Coronary artery (tissue), 2 donors: ENCODE results near the gene UAP1L1.

ENCODE experiments used
- DNase-seq: peaks from one replicate; pipeline ENCODE4 v3.0.0-alpha.2; 2017; ENCODE audit warnings: low spot score
- H3K27ac ChIP-seq, 2 donors: fragments of 200-600 bp; sonication (generic); one replicate each; pipeline ENCODE4 v1.5.1; 2016 to 2019
- H3K4me3 ChIP-seq: fragments of 200-600 bp; sonication (generic); 2 replicates; pipeline ENCODE4 v1.5.1; 2016; ENCODE audit warnings: mild to moderate bottlenecking, moderate library complexity
- TF ChIP-seq, protein P1 (sequence below): fragments of 200-600 bp; sonication (generic); IDR thresholded peaks from one replicate; pipeline ENCODE4 v1.5.1; 2019; ENCODE audit warnings: antibody characterized with exemption

Gene UAP1L1

DNA sequence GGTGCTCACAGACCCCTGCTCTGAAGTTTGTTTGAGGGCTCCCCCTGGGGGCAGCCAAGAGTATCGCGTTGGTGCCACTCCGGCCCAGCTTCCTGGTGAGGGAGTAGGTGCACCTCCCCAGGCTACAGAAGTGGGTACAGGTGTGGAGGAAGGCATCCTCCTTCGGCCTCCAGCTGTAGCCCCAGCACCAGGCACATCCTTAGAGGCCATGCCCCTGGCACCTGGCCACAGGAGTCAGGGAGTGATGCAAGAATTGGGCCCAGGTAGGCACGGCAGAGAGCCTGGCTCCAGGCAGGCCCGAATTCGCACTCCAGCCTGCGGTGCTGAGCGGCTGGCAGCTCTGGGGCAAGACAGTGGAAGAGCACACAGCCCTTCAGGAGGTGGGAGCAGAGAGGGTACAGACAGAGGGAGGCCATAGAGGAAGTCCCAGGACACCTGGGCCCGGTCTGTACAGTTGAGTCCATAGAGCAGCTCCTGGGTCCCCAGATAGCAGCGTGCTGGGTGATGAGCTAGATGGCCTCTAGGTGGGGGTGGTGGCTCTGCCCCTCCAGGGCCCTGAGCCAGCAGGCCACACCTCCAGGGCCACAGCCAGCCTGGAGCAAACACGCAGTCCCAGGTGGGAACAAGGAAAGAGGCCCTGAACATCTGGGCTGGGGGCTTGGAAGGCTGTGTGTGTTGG lies 9.3 kb upstream of the UAP1L1 start:
- TF ChIP-seq, protein P1, sequence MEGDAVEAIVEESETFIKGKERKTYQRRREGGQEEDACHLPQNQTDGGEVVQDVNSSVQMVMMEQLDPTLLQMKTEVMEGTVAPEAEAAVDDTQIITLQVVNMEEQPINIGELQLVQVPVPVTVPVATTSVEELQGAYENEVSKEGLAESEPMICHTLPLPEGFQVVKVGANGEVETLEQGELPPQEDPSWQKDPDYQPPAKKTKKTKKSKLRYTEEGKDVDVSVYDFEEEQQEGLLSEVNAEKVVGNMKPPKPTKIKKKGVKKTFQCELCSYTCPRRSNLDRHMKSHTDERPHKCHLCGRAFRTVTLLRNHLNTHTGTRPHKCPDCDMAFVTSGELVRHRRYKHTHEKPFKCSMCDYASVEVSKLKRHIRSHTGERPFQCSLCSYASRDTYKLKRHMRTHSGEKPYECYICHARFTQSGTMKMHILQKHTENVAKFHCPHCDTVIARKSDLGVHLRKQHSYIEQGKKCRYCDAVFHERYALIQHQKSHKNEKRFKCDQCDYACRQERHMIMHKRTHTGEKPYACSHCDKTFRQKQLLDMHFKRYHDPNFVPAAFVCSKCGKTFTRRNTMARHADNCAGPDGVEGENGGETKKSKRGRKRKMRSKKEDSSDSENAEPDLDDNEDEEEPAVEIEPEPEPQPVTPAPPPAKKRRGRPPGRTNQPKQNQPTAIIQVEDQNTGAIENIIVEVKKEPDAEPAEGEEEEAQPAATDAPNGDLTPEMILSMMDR = peak; percentile 75
- H3K27ac ChIP-seq = no peak overlapping the region
- no peak for DNase-seq

DNA sequence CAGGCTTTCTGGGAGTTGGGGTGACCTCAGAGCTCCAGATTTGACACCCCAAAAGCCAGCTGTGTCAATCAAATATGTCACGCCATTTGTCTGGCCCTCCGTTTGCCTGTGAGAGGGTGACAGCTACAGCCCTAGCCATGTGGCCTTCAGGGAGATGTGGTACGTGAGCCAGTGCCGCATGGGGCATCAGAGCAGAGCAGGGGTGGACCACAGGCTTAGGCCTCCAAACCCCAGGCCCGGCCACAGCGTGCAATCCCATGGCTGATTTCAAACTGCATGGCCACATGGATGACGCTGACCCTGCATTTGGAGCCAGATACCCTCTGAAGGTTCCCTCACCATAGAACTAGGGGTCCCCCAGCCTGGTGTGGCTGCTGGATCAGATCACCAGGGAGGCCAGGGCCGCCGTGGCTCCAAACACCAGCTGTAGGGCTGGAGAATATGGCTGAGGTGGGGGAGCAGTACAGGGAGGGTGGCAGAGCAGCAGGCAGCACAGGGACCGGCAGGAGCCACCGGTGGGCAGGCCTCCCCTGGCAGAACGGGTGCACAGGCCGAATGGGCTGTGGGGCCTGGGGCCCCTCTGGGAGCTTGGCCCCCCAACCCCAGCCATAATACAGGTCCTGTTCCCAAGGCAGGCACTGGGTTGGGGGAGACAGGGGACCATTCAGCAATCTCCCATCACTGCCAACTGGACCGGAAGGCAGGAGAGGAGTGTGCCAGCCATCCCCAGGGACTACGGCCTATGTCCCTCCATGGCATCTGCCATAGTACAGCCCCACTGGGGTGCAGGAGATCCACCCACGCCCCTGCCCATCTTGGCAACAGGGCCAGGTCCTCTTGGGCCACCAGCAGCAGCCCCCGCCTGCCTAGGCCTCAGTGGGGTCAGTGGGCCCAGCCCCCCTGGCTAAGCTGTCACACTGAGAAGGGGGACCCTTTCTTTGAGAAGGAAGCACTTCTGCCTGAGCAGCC lies 8.5 kb upstream of the UAP1L1 start:
- TF ChIP-seq, protein P1 = no peak
- no peak overlapping the region for H3K4me3 ChIP-seq
- no peak overlapping the region for H3K27ac ChIP-seq
- DNase-seq = no peak

More for the DNA sequence above, 9.3 kb upstream of the UAP1L1 start:
- no peak overlapping the region for H3K4me3 ChIP-seq

DNA sequence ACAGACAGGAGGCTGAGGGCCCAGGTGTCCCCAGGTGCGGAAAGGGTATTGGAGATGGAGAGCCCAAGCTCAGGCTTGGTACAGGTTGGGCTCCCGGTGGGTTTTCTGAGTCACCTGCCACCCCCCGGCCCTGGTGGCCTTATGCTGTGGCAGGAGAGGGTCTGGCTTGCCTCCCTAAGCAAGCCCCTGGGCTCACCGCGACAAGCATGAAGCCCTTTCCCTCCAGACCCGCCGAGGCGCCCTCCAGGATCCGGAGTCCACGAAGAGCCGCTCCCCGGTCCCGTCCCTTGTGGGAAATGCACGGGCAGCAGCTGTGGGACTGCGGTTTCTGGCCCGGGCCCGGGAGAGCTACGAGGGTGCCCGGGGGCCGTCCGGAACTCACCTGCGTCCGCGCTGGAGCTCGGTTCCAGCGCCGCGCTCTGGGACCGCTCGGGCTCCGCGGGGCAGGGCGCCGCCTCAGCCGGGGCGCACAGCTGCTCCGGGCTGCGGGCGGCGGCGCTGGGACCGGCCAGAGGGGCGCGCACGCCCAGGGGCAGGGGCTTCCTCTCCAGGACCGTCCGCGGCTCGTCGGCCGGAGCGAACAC lies 7.7 kb upstream of the UAP1L1 start:
- Histone ChIP-seq H3K4me3 (peak overlapping the region; percentile 70), H3K27ac (no peak overlapping the region)
- TF ChIP-seq, protein P1 = no peak
- DNase-seq = no peak

DNA sequence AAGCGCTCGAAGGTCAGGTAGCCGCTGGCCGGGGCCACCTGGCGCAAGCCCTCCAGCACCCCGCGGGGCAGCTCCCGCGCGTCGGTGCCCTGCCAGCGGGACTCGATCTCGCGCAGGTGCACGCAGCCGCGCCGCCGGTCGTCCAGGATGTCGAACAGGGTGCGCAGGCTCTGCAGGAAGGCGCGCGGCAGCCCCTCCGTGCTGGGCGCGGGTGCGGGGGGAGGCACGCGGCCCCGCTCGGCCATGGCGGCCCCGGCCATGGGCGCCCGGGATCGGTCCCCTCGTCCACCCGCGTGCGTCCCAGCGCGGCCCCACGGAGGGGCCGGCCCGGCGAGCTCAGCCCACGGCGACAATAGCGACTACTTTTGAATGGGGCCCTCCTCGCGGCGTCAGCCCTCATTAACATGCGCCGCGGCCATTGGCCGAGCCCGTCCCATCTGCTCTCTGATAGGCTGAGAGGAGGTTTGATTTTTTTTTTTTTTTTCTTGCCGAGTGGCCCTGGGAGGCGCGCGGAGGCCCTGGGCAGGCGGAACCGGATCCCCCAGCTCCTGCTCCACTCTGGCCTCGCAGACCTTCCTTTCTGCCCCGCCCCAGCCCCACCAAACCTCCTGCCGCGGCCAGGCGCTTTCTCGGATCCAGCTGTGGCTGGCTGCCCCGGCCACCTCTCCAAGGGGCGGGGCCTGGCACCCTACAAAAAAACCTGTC lies 7.0 kb upstream of the UAP1L1 start, which contains the start of gene SAPCD2:
Gene SAPCD2 (minus strand): TSS at position 357 of the 705 bp plus-strand sequence. CDS start 97 bp downstream, at position 260.
- Histone ChIP-seq H3K4me3 (peak within 1 kb of the TSS; percentile 70), H3K27ac (peak within 1 kb of the TSS in 1 of 2 donors; percentile 75)
- TF ChIP-seq, protein P1 = no peak
- DNase-seq = no peak

DNA sequence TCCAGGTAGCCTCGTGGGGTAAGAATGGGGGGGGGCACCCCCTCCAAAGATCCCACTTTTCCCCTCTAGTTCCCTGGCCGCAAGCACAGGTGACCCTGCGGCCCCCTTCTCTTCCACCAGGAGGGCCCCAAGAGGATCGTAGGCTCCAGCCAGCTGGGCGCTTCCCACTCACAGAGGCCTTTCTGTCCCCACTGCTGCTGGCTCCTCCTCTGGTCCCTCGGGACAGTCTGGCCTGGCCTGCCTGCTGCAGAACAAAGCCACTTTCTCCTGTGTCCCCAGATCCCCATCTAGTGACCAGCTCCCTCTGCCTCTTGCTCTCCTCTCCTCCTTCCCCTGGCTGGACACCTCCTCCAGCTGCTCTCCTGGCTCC lies 6.4 kb upstream of the UAP1L1 start:
- H3K4me3 ChIP-seq = peak overlapping the region; percentile 70
- H3K27ac ChIP-seq = peak overlapping the region in 1 of 2 donors; percentile 75

DNA sequence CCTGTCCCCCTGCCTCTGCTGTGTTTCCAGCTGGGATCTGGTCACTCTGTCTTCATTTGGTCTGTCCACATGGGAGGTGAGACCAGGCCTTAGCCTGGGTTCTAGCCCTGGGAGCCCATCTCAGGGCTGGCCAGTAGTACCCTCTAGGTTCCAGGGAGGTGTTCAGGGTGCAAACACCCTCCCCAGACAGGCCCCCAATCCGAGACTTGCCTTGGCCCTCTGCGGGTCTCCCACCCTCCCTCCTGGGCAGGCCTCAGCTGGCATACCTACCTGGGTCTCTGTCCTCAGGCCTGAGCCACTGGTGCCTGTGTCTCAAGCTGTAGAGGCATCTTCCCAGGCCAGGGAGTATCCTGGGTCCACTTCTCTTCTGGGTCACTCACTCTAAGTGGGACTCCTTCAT lies 6.0 kb upstream of the UAP1L1 start:
- TF ChIP-seq, protein P1 = no peak
- Histone ChIP-seq H3K4me3 (peak overlapping the region; percentile 70), H3K27ac (peak overlapping the region in 1 of 2 donors; percentile 75)
- DNase-seq = no peak

More for the DNA sequence above, 6.4 kb upstream of the UAP1L1 start:
- DNase-seq = no peak
- TF ChIP-seq, protein P1 = no peak
